K562 (cell line): ENCODE data around the gene ZNF687. TPM values are rescaled to one million over a fixed set of nuclear protein-coding genes. Genes with fewer than 3 reads are reported as not detected.

ENCODE experiments used
- ATAC-seq: fragments of 200-7000 bp; cut with Tn5 transposase; 3 replicates; pipeline ENCODE4 v1.9.1; 2020; ENCODE audit warnings: moderate library complexity
- BruUV-seq: library from RNA; stranded (reverse); fragments of 400-500 nt; replicated peaks from 2 replicates; lab custom pipeline; 2021; lab: Mats Ljungman, UMichigan
- CTCF ChIA-PET: fragments of 300-600 bp; formaldehyde crosslinking; extraction: SDS; loops from one replicate; lab custom pipeline; 2021; ENCODE audit warnings: low intra/inter-chr PET ratio; lab: Yijun Ruan, JAX
- POLR2A ChIA-PET: fragments of 300-600, 350-650 bp; sonication (Branson Sonifier 250); formaldehyde crosslinking; extraction: SDS; loops from one replicate; lab custom pipeline; 2021; ENCODE audit warnings: antibody characterized with exemption, inconsistent platforms; lab: Yijun Ruan, JAX
- DNase-seq, 4 experiments: peaks; one replicate each; pipeline versions ENCODE4 v3.0.0 to v3.0.0-alpha.2; 2011 to 2018; ENCODE audit warnings: low spot score in 3 of 4, mixed read lengths in 3 of 4; ENCODE audit errors: extremely low read depth in 1 of 4
- FAIRE-seq: peaks from 2 replicates; lab custom pipeline; 2011; peaks lifted over from hg19 to GRCh38; lab: Jason Lieb, UNC
- H2AFZ ChIP-seq: 2 replicates; pipeline ENCODE4 v1.6.0; 2011; ENCODE audit warnings: low read depth, low read length, control low read depth, inconsistent platforms
- H3K27ac ChIP-seq: fragments of 200-600 bp; 3 replicates; pipeline ENCODE4 v1.8.0; 2011; ENCODE audit warnings: low read depth, mild to moderate bottlenecking, control low read depth, inconsistent platforms, low read length, moderate library complexity, mixed read lengths; ENCODE audit errors: extremely low read depth
- H3K27me3 ChIP-seq, 2 experiments: fragments of 300-600 bp in 1 of 2; 2 replicates in 1 of 2; 3 replicates in 1 of 2; pipeline versions ENCODE4 v1.6.0 to v1.8.0; 2011; ENCODE audit warnings: inconsistent platforms in 2 of 2, low read length in 2 of 2, mild to moderate bottlenecking in 1 of 2, mixed read lengths in 1 of 2, moderate library complexity in 1 of 2; ENCODE audit not compliant: control insufficient read depth in 2 of 2, insufficient read depth in 2 of 2
- H3K36me3 ChIP-seq: fragments of 300-600 bp; 3 replicates; pipeline ENCODE4 v1.8.0; 2011; ENCODE audit warnings: mild to moderate bottlenecking, low read length, inconsistent platforms; ENCODE audit not compliant: control insufficient read depth, insufficient read depth
- H3K4me1 ChIP-seq, 2 experiments: fragments of 200-600 bp in 1 of 2; replicated peaks in 1 of 2; 2 replicates in 1 of 2; 3 replicates in 1 of 2; pipeline versions ENCODE4 v1.5.1 to v1.8.0; 2011; ENCODE audit warnings: inconsistent platforms in 2 of 2, low read length in 2 of 2, mild to moderate bottlenecking in 1 of 2, mixed read lengths in 1 of 2, moderate library complexity in 1 of 2; ENCODE audit not compliant: control insufficient read depth in 2 of 2, insufficient read depth in 2 of 2
- H3K4me2 ChIP-seq: 2 replicates; pipeline ENCODE4 v1.6.1; 2011; ENCODE audit warnings: low read length, control low read depth, inconsistent platforms, mixed read lengths; ENCODE audit not compliant: insufficient read depth
- H3K4me3 ChIP-seq: fragments of 200-600 bp; sonication (generic), shearing (Covaris generic); 2 replicates; pipeline ENCODE4 v1.5.1; 2016; ENCODE audit warnings: control low read depth, inconsistent platforms
- H3K79me2 ChIP-seq: fragments of 200-600 bp; 3 replicates; pipeline ENCODE4 v1.8.0; 2011; ENCODE audit warnings: low read length, inconsistent platforms; ENCODE audit not compliant: control insufficient read depth, insufficient read depth
- H3K9ac ChIP-seq, 2 experiments: 2 replicates each; pipeline versions ENCODE4 v1.6.0 to v1.6.1; 2011; ENCODE audit warnings: low read depth in 2 of 2, low read length in 2 of 2, control low read depth in 1 of 2, inconsistent platforms in 1 of 2, mild to moderate bottlenecking in 1 of 2, mixed read lengths in 1 of 2; ENCODE audit not compliant: insufficient read depth in 1 of 2
- H3K9me1 ChIP-seq: one replicate; pipeline ENCODE4 v1.6.0; 2011; ENCODE audit warnings: inconsistent platforms, mild to moderate bottlenecking, low read length, moderate library complexity; ENCODE audit not compliant: control insufficient read depth, insufficient read depth
- H3K9me3 ChIP-seq: replicated peaks from 2 replicates; pipeline ENCODE4 v1.5.1; 2011; ENCODE audit warnings: low read depth, low read length, inconsistent platforms; ENCODE audit not compliant: control insufficient read depth, insufficient read depth
- H4K20me1 ChIP-seq: replicated peaks from 2 replicates; pipeline ENCODE4 v1.6.1; 2011; ENCODE audit warnings: low read length, inconsistent platforms, mixed read lengths; ENCODE audit not compliant: control insufficient read depth, insufficient read depth
- DMBX1 ChIP-seq: fragments of 250-450 bp; sonication (Bioruptor Pico); IDR thresholded peaks from 2 replicates; pipeline ENCODE4 v1.8.0; 2022; ENCODE audit warnings: inconsistent platforms, mild to moderate bottlenecking, moderate library complexity, borderline replicate concordance
- ESRRB ChIP-seq: fragments of 250-450 bp; sonication (Bioruptor Pico); IDR thresholded peaks from 2 replicates; pipeline ENCODE4 v1.5.0; 2020; ENCODE audit warnings: mild to moderate bottlenecking, moderate library complexity, borderline replicate concordance
- FOSL1 ChIP-seq: fragments of 200-800 bp; sonication (Bioruptor generic); conservative IDR thresholded peaks from 2 replicates; pipeline ENCODE4 v1.6.1; 2016; ENCODE audit warnings: missing genetic modification characterization, missing compliant biosample characterization
- FOXA3 ChIP-seq, 2 experiments: fragments of 450-650 bp in 1 of 2; sonication (generic) in 1 of 2; formaldehyde crosslinking; IDR thresholded peaks in 1 of 2; conservative IDR thresholded peaks in 1 of 2; 2 replicates each; pipeline versions ENCODE4 v1.4.0 to v1.8.0; 2020 to 2022; ENCODE audit warnings: mild to moderate bottlenecking in 2 of 2, missing genetic modification reagents in 1 of 2
- GTF2A2 ChIP-seq: IDR thresholded peaks from 2 replicates; pipeline ENCODE4 v1.6.1; 2016; ENCODE audit warnings: mild to moderate bottlenecking, missing genetic modification characterization, missing compliant biosample characterization
- HDAC6 ChIP-seq: IDR thresholded peaks from 2 replicates; pipeline ENCODE4 v1.6.1; 2012; ENCODE audit warnings: low read depth, mild to moderate bottlenecking, control low read depth, inconsistent platforms, low read length, moderate library complexity
- KDM5B ChIP-seq: fragments of 200-600 bp; sonication (generic); IDR thresholded peaks from 2 replicates; pipeline ENCODE4 v1.6.1; 2012; ENCODE audit warnings: low read depth, mild to moderate bottlenecking, moderate library complexity, low read length, control low read depth, inconsistent platforms; ENCODE audit not compliant: insufficient replicate concordance
- NCOR1 ChIP-seq: fragments of 450-650 bp; IDR thresholded peaks from 2 replicates; pipeline ENCODE4 v1.6.1; 2016; ENCODE audit warnings: mild to moderate bottlenecking, moderate library complexity
- PYGO2 ChIP-seq: fragments of 450-650 bp; IDR thresholded peaks from 2 replicates; pipeline ENCODE4 v1.6.1; 2016; ENCODE audit warnings: mild to moderate bottlenecking, missing genetic modification characterization, moderate library complexity, missing compliant biosample characterization
- RB1 ChIP-seq: fragments of 450-650 bp; IDR thresholded peaks from 2 replicates; pipeline ENCODE4 v1.6.1; 2017; ENCODE audit warnings: low read depth, mild to moderate bottlenecking
- SAP30 ChIP-seq: fragments of 200-600 bp; sonication (generic); IDR thresholded peaks from 2 replicates; pipeline ENCODE4 v1.6.1; 2012; ENCODE audit warnings: borderline replicate concordance, low read depth, mild to moderate bottlenecking, moderate library complexity, low read length, control low read depth, inconsistent platforms; ENCODE audit not compliant: insufficient read depth, poor library complexity, severe bottlenecking
- SMARCA5 ChIP-seq: fragments of 450-650 bp; IDR thresholded peaks from 2 replicates; pipeline ENCODE4 v1.6.1; 2016
- SOX6 ChIP-seq: fragments of 450-650 bp; IDR thresholded peaks from 2 replicates; pipeline ENCODE4 v1.6.1; 2014; ENCODE audit warnings: mild to moderate bottlenecking
- SREBF2 ChIP-seq: sonication (generic); formaldehyde crosslinking; IDR thresholded peaks from 2 replicates; pipeline ENCODE4 v1.4.0; 2020; ENCODE audit warnings: mild to moderate bottlenecking, missing genetic modification reagents
- ZBTB8A ChIP-seq: fragments of 450-650 bp; IDR thresholded peaks from 2 replicates; pipeline ENCODE4 v1.6.1; 2018; ENCODE audit warnings: mild to moderate bottlenecking, moderate library complexity; ENCODE audit not compliant: partially characterized antibody
- WGBS: fragments of 100-300 bp; shearing (Covaris generic); methylation state at CpG from one replicate; pipeline ENCODE4 v1.1.6; 2016; ENCODE audit warnings: low coverage, mixed read lengths; ENCODE audit not compliant: insufficient coverage; ENCODE audit errors: missing lambda C conversion rate; 5-methylcytosine and 5-hydroxymethylcytosine counted together
- in situ Hi-C: fragments of 300-500 bp; cut with MboI; formaldehyde crosslinking; loops from 4 replicates; pipeline ENCODE4 v1.15.0; 2018; ENCODE audit warnings: inconsistent platforms, mixed read lengths
- intact Hi-C: fragments of 100-400 bp; cut with micrococcal nuclease; formaldehyde crosslinking; loops from 2 replicates; pipeline ENCODE4 v1.14.2; 2022
- polyA plus RNA-seq, 8 experiments: library from polyadenylated mRNA; depleted of rRNA in 4 of 8; stranded (reverse) in 5 of 8; unstranded in 3 of 8; fragments of >200 nt; fragmentation: Nextera tagmentation in 2 of 8; fragmentation: Illumina TruSeq in 1 of 8; extraction: Ambion mirVana in 2 of 8; extraction: Trizol in 1 of 8; gene quantifications; 2 replicates each; pipeline versions ENCODE4 v1.2.1 to v1.2.3, GENCODE V29; 2011 to 2014; ENCODE audit warnings: inconsistent platforms in 1 of 8, missing spikeins in 1 of 8
- total RNA-seq, 7 experiments: library from RNA; depleted of rRNA in 6 of 7; stranded (reverse); fragments of >200 nt in 6 of 7; fragmentation: Illumina TruSeq in 2 of 7; extraction: Trizol in 2 of 7; gene quantifications; 2 replicates each; pipeline versions ENCODE4 v1.2.1 to v1.2.3, GENCODE V29; 2011 to 2021; ENCODE audit warnings: low replicate concordance in 1 of 7
- TF ChIP-seq, protein P1 (sequence below): fragments of 200-800 bp; sonication (Bioruptor generic); IDR thresholded peaks from 2 replicates; pipeline ENCODE4 v1.6.1; 2017; ENCODE audit warnings: missing genetic modification characterization, missing compliant biosample characterization
- TF ChIP-seq, protein P2 (sequence below): fragments of 450-650 bp; formaldehyde crosslinking; IDR thresholded peaks from 2 replicates; pipeline ENCODE4 v1.4.0; 2020; ENCODE audit warnings: mild to moderate bottlenecking, moderate library complexity
- TF ChIP-seq, protein P3 (sequence below): fragments of 450-650 bp; formaldehyde crosslinking; conservative IDR thresholded peaks from 2 replicates; pipeline ENCODE4 v1.4.0; 2022; ENCODE audit warnings: mild to moderate bottlenecking, missing genetic modification characterization

ZNF687 gene
- total and polyA plus RNA-seq, 9 of the 15 experiments (the other 6 are each of a cell fraction or from before 2014, with no cell fraction given): 0.13 to 26.4 (median 10.6) TPM

DNA sequence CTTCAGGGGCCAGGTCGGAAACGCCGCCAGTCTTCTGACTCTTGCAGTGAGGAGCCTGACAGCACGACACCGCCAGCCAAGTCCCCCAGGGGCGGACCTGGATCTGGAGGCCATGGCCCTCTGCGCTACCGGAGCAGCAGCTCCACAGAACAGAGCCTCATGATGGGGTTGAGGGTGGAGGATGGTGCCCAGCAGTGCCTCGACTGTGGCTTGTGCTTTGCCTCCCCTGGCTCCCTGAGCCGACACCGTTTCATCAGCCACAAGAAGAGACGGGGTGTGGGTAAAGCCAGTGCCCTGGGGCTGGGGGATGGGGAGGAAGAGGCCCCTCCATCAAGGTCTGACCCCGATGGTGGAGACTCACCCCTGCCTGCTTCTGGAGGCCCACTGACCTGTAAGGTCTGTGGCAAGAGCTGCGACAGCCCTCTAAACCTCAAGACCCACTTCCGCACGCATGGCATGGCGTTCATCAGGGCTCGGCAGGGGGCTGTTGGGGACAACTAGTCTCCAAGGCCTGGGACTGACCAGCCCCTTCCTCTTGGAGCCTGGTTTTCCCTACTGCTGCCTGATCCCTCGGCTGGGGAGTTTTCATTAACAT is 8.7 kb downstream of the ZNF687 start:
- POLR2A ChIA-PET: interaction anchor here (0.7 to 1.2 kb wide), 2 partner anchors 10 to 12 kb away, joined by 3 to 5 read pairs; no protein-coding TSS in a partner anchor
- no TSS peak for BruUV-seq
- no peak overlapping the region for H3K4me3 ChIP-seq
- H3K9ac ChIP-seq: peak overlapping the region in 1 of 2 experiments; percentile 55; a peak in 1 of 4 replicates
- 90% methylated on average over 19 of the region's 19 CpGs for WGBS
- FAIRE-seq (no peak), ATAC-seq (peak; percentile 4; the same call in 2 of the 3 replicates), DNase-seq (no peak)
- H3K27me3 ChIP-seq: no peaks in the 10 kb centered on the region
- in situ Hi-C loops (no loop called here), intact Hi-C loops (no loop called here)
- no peak overlapping the region for H3K4me2 ChIP-seq
- H2AFZ ChIP-seq: no peak overlapping the region
- peaks cover 9% of the 10 kb centered on the region; the same call in 1 of the 2 replicates for H4K20me1 ChIP-seq
- H3K9me3 ChIP-seq: no peaks in the 10 kb centered on the region
- CTCF ChIA-PET: no interaction called here
- H3K9me1 ChIP-seq: peaks cover 7% of the 10 kb centered on the region
- no peak overlapping the region for H3K27ac ChIP-seq
- peaks cover 97% of the 10 kb centered on the region; the same call in 2 of the 3 replicates for H3K36me3 ChIP-seq
- H3K4me1 ChIP-seq: peaks cover 0 to 30% of the 10 kb centered on the region in 2 experiments; a peak in 2 of 5 replicates
- H3K79me2 ChIP-seq: no peaks in the 10 kb centered on the region; the same call in 1 of the 3 replicates
- TF ChIP-seq KDM5B: no peak
- TF ChIP-seq FOSL1 (tag): no peak
- no peak for TF ChIP-seq RB1
- TF ChIP-seq DMBX1: no peak
- no peak for TF ChIP-seq NCOR1
- no peak for TF ChIP-seq PYGO2 (tag)
- no peak for TF ChIP-seq SOX6
- TF ChIP-seq, protein P1, sequence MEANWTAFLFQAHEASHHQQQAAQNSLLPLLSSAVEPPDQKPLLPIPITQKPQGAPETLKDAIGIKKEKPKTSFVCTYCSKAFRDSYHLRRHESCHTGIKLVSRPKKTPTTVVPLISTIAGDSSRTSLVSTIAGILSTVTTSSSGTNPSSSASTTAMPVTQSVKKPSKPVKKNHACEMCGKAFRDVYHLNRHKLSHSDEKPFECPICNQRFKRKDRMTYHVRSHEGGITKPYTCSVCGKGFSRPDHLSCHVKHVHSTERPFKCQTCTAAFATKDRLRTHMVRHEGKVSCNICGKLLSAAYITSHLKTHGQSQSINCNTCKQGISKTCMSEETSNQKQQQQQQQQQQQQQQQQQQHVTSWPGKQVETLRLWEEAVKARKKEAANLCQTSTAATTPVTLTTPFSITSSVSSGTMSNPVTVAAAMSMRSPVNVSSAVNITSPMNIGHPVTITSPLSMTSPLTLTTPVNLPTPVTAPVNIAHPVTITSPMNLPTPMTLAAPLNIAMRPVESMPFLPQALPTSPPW: no peak
- TF ChIP-seq GTF2A2 (tag): no peak
- TF ChIP-seq, protein P2, sequence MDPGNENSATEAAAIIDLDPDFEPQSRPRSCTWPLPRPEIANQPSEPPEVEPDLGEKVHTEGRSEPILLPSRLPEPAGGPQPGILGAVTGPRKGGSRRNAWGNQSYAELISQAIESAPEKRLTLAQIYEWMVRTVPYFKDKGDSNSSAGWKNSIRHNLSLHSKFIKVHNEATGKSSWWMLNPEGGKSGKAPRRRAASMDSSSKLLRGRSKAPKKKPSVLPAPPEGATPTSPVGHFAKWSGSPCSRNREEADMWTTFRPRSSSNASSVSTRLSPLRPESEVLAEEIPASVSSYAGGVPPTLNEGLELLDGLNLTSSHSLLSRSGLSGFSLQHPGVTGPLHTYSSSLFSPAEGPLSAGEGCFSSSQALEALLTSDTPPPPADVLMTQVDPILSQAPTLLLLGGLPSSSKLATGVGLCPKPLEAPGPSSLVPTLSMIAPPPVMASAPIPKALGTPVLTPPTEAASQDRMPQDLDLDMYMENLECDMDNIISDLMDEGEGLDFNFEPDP (CRISPR knock-in tag): no peak
- TF ChIP-seq ESRRB (CRISPR knock-in tag): no peak
- TF ChIP-seq SMARCA5: no peak
- no peak for TF ChIP-seq ZBTB8A
- no peak for TF ChIP-seq SAP30
- TF ChIP-seq, protein P3, sequence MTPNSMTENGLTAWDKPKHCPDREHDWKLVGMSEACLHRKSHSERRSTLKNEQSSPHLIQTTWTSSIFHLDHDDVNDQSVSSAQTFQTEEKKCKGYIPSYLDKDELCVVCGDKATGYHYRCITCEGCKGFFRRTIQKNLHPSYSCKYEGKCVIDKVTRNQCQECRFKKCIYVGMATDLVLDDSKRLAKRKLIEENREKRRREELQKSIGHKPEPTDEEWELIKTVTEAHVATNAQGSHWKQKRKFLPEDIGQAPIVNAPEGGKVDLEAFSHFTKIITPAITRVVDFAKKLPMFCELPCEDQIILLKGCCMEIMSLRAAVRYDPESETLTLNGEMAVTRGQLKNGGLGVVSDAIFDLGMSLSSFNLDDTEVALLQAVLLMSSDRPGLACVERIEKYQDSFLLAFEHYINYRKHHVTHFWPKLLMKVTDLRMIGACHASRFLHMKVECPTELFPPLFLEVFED: no peak
- no peak for TF ChIP-seq HDAC6
- TF ChIP-seq SREBF2 (CRISPR knock-in tag): no peak
- no peak for TF ChIP-seq FOXA3 (CRISPR knock-in tag; conservative IDR thresholded peaks at IDR 0.05 in 1 of 2, IDR thresholded peaks at IDR 0.05 in 1 of 2)
